K562 treated with DMSO at 1 percent for 24 hours (cell line): ENCODE measurements around the gene HSPA14. TPM values are rescaled to one million over a fixed set of nuclear protein-coding genes. Genes with fewer than 3 reads are reported as not detected.

Experiments used
- total RNA-seq: library from RNA; unstranded; fragments of 300-600 nt; gene quantifications from 2 replicates; pipeline ENCODE4 v1.2.3, GENCODE V29; 2022; ENCODE audit warnings: low read depth; ENCODE audit not compliant: insufficient read depth

The HSPA14 gene
- 16.2 and 20.1 TPM in 2 replicates for total RNA-seq

GRCh38 chr10:14837757-14838581 is at the start of gene HSPA14, which contains the start of the genes CDNF and MSANTD7:
TSS of gene HSPA14 (plus strand) at chr10:14838306. CDS start at chr10:14838403, 97 bp downstream.
TSS of gene CDNF (minus strand) at chr10:14838037. CDS start at chr10:14837946, 91 bp downstream.
TSS of gene MSANTD7 (plus strand) at chr10:14838306. CDS start at chr10:14842285, 3,979 bp downstream.

GRCh38 chr10:14878266-14879123 is 40.4 kb downstream of the HSPA14 start, which contains the start of gene SUV39H2:
TSS of gene SUV39H2 (plus strand) at chr10:14878866. CDS start at chr10:14878889, 23 bp downstream.

Other genes starting within 250 kb of the HSPA14 start
- 4.9 and 7.4 TPM in 2 replicates for gene FAM107B, start 63.4 kb upstream of the HSPA14 start, total RNA-seq
- 3.7 and 3.8 TPM in 2 replicates for gene CDNF, start 269 bp upstream of the HSPA14 start, total RNA-seq
- 14.7 and 15.7 TPM in 2 replicates for gene MSANTD7, start within 50 bp of the HSPA14 start, total RNA-seq
- gene SUV39H2, start 40.6 kb downstream of the HSPA14 start, total RNA-seq = 8.5 and 11.9 TPM in 2 replicates
- gene DCLRE1C, start 115.8 kb downstream of the HSPA14 start, total RNA-seq = 8.1 and 10.0 TPM in 2 replicates
- gene MEIG1, start 121.1 kb downstream of the HSPA14 start, total RNA-seq = 1.8 TPM in 1 of 2 replicates, not detected in the other
- 0.25 TPM in 1 of 2 replicates, not detected in the other for gene OLAH, start 205.6 kb downstream of the HSPA14 start, total RNA-seq